GM19455 (cell line): ENCODE results near the gene COG5.

Source experiments
- ATAC-seq: cut with Tn5 transposase; IDR thresholded peaks from one replicate; pipeline ENCODE4 v1.9.1; 2021; ENCODE audit not compliant: unreplicated experiment

The COG5 gene

DNA sequence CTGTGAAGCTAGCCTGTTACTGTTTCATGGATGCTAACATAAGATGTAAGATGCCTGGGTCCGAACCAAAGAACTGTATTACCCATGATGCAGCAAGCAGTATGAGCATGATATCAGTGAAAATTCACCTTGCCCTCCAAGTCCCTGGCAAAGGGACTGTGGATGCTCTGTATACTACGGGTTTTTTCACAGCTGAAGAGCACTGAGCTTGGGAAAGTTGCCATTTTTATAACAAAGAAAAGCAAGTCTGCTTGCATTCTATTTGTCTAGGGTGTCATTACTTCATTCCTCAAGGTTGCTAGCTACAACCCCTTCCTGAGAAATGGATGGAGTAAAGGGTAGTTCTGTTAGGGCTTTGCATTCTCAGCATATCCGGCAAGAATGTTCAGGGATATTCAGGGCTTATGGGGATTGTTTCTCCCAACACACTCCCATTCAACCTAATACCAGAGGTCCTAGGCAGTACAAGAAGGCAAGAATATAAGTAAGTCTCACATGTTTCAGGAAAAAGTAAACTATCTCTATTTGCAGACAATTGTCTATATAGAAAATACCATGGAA lies 99.0 kb downstream of the COG5 start:
- ATAC-seq, result no peak

DNA sequence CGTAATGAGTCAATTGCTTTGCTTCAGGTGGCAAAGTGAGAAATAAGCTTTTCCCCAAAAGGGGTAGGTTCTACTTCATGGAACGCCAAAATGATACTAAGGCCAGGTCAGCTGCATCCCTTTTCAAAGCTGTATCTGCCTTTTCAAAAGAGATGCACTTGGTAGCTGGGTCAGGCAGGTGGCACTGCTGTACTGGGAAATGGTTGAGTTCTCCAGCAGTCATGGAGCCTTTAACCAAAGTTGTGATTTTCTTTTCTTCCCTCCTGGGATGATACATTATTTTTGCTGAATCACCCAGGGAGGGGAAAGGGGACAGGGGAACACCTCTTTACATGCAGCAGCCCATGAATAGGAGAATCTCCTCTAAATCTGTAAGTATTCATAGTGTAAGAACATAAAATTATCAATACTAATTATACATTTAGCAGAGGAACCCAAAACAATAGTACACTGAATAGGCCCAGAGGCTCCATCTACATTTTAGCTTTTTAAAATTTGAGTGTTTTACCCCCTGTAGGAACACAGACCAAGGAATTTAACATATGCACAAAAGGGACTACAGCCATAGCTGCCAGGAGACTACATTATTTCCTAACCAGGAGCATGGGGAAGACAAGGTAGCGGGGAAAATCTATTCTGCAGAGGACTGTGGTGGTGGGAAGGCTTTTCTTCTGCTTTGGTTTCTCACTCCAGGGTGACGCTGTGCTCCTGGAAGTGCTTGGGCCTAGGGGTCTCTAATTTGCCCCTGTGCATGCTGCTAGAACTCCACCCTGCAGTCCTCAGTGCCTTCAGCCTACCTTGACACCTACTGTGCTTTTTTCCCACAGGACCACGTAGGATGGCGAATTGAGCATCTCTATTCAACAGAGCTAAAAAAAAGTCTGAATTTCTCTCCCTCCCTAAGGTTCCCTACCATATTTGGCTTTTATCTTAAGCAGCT lies 100.3 kb downstream of the COG5 start:
- no peak for ATAC-seq

DNA sequence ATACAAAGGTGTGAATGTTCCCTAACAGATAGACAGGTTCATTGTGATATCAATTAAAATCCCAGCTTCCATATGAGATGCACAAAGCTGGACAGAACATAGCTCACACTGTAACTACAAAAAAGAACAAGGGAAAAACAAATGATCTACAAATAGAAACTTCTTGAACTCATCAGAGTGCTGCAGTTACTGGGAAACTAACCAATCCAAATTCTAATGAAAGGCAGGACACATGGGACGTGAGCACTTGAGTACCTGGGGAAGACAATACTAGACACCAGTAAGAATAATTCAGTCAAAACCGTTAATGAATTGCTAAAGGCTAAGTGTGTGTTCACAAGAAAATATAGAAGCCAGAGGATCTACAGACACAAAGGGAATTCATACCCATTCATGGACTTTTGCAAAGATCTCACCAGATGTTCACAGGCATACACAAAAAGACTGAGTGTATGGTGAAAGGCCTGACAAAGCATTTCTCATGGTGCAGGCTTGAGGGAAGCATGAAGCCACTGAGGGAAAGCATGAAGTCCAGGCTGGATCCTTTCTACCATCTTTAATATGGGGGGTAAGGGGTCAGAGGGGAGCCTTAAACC lies 101.7 kb downstream of the COG5 start:
- ATAC-seq, result no peak

DNA sequence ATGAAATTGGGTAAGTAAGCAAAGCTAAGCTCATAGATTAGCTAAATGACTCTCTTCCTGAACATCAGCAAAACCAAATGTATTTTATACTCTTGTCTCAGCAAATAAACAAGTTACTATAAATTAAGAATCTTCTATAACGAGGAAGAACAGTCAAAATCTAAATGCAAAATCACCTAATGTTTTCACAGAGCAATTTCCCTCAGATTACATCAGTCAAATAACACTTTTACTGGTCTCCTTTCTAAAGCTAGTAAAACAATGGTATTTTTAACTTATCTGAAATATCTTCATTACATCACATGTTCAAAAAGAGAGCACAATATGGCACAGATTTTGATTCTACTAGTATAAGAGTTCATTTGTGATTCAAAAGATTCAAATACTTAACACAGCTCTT lies 110.3 kb downstream of the COG5 start:
- no peak for ATAC-seq

DNA sequence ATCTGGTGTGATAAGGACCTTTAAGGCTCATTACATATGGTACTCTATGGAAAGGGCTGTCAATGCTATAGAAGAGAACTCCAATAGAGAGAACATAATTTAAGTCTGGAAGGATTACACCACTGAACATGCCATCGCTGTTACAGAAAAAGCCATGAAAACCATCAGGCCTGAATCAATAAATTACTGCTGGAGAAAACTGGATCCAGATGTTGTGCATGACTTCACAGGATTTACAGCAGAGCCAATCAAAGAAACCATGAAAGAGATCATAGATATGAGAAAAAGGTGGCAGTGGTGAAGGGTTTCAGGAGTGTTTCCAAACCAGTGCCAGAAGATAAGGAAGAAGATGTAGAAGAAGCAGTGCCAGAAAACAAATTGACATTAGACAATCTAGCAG lies 112.8 kb downstream of the COG5 start:
- no peak for ATAC-seq

DNA sequence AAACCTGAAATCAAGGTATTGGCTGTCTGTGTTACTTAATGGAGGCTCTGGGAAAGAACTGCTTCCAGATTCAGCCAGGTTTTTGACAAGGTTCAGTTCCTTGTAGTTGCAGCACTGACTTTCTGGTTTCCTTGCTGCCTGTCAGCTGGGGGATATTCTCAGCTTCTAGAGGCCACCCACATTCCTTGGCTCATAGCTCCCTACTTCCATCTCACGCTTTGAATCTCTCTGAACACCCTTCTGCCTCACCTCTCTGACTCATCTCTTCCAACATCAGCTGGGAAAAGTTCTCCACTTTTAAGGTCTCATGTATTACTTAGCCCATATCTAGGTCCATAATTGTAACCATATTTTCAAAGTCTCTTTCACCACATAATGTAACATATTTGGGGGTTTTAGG lies 116.7 kb downstream of the COG5 start:
- ATAC-seq, result no peak

DNA sequence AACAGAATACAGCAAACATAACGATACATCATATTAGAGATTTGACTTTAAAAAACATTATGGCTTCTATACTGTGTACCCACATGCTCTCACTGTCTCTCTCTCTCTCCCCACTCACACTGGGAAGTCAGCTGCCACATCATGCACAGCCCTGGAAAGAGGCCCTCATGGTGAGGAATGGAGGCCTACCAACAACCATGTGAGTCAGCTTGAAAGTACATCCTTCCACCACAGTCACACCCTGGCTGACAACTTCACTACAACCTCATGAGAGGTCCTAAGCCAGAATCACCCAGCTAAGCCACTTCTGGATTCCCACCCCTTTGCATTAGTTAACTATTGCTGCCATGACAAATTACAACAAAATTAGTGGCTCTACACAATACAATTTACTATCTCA lies 117.2 kb downstream of the COG5 start:
- ATAC-seq, result no peak

DNA sequence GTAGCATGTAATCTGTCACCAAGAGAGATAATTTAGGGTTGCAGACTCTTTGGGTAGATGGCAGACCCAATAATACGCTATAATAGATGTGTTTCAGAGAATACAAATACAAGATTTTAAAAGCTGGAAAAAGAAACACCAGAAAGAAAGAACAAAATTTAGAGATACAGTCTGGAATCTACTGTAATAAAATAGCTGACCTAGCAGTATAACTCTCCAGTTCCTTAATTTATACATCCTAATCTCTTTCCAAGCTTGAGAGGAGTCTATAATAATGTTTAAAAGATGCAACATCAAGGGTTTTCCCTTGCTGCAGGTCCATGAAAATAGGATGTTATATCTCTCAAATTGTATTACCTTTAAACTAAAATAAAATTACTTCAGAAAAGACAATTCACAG lies 121.0 kb downstream of the COG5 start:
- no peak for ATAC-seq

DNA sequence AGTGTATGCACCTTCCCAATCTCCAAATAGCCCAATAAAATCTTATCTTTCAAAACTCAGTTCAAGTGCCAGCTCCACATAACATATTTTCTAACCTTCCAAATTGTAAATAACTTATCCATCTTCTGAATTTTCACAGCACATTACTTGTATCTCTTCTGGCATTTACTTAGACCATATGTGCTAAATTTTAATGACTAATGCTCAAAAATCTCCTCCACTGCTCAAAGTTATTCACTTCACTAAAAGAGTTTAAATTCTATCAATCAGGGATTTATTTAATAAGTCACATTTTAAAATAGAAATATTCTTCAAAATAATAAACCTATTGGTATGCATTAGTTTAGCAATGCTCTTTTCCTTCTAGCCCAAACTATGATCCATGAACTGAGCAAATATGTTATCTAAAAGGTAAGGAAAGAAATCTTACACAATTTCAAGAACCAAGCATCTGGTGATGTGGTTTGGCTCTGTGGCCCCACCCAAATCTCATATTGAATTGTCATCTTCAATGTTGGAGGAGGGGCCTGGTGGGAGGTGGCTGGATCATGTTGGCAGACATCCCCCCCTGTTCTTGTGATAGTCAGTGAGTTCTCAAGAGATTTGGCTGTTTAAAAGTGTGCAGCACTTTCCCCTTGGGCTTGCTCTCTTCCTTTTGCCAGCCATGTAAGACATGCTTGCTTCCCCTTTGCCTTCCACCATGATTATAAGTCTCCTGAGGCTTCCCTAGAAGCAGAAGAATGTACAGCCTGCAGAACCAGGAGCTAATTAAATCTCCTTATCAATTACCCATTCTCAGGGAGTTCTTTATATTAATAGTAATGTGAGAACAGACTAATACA lies 121.9 kb downstream of the COG5 start:
- no peak for ATAC-seq

DNA sequence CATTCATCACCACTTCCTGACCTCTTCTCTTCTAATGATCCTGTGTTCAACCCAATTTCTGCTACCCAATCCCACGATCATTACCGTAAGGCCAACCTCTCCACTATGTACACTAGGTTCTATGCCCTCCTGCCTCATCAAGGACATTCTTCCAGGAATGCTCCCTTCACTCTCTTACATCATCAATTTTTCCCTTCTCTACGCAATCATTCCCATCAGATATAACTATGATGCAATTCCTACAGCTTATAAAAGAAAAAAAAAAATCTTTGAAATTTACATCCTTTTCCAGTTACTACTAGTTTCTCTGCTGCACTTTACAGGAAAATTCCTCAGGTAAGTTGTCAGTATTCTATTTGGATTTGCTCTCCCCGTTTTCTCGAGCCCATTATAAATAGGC lies 124.7 kb downstream of the COG5 start:
- ATAC-seq, result no peak

DNA sequence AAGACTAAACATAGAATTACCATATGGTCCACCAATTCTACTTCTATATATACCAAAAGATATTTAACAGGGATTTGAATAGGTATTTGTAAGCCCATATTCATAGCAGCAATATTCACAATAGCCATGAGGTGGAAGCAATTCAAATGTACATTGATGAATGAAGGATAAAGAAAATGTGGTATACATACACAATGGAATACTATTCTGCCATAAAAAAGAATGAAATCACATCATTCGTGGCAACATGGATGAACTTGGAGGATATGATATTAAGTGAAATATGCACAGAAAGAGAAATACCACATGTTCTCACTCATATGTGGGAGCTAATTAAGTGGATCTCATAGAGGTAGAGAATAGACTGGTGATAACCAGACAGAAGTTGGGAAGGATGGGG lies 128.0 kb downstream of the COG5 start:
- ATAC-seq, result no peak

DNA sequence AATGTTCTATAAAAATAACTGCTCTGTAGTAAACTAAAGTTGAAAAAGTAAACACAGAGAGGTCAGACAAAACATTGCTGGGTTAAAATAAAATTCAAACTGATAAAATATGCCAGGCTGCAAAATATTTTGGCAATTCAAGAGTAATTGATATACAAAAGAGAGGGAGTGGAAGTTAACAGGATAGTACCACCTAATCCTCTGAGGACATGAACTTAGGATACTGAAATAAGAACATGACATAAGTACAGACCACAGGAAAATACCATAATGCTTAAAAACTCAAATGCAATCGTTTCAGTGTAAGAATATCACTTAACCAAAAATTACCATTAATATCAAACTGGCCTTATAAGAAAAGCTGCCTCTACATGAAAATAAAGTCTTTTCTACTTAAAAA lies 131.5 kb downstream of the COG5 start:
- no peak for ATAC-seq

DNA sequence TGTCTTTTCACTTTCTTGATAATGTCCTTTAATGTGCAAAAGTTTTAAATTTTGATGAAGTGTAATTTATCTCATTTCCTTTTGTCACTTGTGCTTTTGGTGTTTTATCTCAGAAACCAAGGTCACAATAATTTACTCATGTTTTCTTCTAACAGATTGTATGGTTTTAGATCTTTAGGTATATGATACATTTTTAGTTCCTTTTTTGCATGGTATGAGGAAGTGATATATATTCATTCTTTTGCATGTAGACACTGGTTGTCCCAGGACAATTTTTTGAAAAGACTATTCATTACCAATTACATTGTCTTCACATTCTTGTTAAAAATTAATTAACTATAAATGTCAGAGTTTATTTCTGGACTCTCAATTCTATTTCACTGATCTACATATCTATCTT lies 133.7 kb downstream of the COG5 start:
- ATAC-seq, result no peak

DNA sequence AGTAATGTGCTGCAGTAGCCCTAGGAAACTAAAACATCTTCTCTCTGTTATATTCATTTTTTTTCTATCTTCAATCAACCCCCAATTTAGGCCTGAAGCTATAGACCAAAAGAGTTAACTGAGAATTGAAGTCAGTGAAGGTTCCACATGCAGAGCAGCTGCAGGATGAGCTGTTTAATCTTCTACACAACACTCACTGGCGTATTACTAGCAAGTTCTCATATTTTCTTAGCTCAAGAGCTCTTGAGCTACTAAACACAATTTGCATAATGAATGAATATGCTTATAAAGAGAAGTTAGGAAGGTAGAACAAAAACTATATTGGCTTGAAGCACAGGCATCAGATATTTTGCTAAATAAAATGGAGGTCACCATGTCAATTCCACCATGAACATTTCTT lies 135.1 kb downstream of the COG5 start:
- no peak for ATAC-seq

DNA sequence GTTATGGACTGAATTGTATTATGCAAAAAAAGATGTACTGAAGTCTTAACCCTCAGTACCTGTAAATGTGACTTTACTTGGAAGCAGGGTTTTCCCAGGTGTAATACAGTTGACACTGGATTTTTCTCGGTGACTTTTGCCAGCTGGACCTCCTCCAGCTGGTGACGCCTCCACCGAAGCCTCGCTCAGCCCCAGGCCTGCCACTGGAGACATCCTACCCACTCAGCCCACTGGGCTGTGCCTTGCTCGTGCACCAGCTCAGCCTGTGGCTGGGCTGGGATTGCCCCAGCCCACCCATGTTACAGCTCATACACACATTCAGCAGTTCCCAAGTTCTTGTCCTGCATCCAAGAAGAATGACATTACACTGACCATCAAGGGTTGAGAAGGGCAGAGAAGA lies 136.3 kb downstream of the COG5 start:
- no peak for ATAC-seq

DNA sequence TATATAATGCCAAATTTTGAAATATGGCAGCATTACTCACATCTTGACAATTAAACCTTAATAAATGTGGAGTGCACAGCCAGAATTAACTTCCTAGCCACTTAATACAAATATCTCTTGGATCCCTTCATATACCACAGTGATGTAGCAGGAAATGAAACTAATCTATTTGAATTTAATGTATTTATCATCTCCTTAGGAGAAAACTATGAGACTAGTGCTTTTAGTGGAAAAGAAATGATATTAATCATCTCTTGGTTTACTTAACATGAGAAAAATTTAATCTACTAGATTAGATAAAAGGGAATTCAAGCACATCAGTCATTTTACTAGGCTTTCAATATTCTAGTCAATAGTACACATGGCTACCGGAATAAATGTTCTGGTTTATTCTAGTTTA lies 149.5 kb downstream of the COG5 start:
- no peak for ATAC-seq

DNA sequence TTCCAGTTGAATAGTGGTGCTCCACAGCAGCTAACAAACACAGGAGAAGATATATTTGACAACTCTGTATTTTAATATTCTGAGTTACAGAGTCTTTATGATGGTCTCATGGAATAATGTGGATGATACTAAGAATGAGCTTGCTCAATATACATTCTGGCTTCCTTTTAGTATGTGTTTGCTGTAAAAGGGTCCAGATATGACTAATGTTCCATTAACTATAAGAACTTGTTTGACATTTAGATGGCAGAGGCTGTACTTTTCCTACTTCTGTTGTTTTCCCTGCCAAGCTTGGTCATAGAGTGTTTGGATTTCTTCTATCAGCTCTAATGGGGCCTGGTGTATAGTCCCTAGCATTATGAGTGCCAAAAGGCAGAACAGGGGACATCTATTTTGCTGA lies 155.4 kb downstream of the COG5 start:
- ATAC-seq, result no peak

DNA sequence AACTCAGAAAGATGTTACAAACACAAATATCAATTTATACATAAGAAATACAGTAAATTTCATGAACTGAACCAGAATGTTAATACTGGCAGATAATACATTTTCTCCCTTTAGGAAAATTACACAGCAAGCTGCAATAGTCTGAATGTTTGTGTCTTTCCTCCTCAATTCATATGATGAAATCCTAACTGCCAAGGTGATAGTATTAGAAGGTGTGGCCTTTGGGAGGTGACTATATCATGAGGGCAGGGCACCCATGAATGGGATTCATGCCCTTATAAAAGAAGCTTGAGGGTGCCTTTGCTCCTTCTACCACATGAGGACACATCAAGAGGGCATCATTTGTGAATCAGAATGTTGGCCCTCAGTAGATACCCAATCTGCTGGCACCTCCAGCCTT lies 158.2 kb downstream of the COG5 start:
- no peak for ATAC-seq

DNA sequence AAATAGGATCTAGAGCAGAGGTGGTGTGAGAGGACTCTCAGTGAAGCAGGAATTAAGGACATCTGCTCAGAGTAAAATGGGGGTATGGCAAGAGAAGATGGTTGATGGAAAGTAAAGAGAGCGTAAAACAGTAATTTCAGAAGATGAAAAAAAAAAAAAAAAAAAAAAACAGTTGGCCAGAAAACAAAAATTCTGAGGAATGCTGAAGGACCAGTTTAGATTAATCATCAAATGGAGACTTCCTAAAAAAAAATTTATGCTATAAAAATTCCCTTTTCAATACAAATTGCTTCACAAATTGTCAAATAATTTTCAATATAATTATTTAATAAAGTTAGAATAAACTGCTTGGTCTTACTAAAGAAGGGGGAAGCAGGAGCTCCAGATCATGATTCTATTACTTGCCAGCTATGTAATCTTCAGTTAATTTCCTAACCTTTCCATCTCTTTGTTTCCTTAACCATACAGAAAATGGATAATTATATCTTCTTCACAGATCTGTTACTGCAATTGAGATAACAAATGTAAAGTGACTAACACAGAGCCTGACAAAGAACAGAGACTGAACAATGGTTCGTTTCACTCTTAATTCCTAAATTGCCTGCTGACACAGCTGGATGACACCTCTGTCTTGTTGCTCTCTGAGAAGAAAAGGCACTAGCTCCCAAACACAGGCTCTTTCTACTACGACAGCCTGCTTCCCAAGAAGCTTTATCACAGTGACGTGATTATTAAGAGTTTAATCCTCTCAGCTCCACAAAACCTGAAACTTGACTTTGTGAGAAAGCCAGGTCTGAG lies 158.8 kb downstream of the COG5 start:
- ATAC-seq, result no peak

DNA sequence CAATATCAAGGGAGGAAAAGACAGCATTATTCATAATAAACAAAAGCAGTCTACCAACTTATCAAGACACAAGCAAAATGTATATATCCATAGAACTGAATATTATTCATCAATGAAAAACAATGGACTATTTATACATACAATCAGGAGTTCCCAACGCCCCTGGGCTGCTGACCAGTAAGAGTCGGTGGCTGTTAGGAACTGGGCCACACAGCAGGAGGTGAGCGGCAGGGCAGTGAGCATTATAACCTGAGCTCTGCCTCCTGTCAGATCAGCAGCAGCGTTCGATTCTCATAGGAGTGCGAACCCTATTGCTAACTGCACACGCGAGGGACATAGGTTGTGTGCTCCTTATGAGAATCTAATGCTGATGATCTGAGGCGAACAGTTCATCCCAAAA lies 165.6 kb downstream of the COG5 start:
- no peak for ATAC-seq

DNA sequence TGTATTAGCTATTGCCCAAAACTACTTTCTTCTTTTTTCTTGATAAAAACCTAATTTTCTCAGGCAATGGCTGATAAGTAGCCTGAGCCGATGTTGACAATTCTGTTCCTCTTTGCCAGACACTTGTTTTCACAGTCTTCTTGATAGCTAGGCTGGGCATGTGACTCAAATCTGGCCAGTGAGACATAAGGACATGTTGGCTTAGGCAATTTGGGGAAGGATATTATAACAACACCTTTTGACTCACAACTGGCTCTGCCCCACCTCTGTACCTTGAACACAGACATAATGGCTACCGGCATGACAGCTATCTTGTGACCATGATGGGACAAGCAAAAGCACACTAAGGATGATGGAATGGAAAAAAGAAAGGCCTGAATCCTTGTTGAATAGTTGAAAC lies 166.7 kb downstream of the COG5 start:
- no peak for ATAC-seq
